HG03025 (cell line): ENCODE data around the gene AGAP1.

ENCODE experiments used
- ATAC-seq: cut with Tn5 transposase; IDR thresholded peaks from one replicate; pipeline ENCODE4 v1.9.1; 2021; ENCODE audit warnings: mild to moderate bottlenecking, moderate library complexity; ENCODE audit not compliant: unreplicated experiment, low FRiP score

The AGAP1 gene

GRCh38 chr2:235920216-235920865 lies 426.5 kb downstream of the AGAP1 start:
- ATAC-seq, result no peak

- no peak for ATAC-seq
These were observed 427.8 kb downstream of the AGAP1 start for GRCh38 chr2:235921508-235922191.

- no peak for ATAC-seq
These were observed 429.0 kb downstream of the AGAP1 start for GRCh38 chr2:235922839-235923238.

GRCh38 chr2:235923859-235924674 lies 430.2 kb downstream of the AGAP1 start:
- ATAC-seq, result no peak

- ATAC-seq, result no peak
These were observed 430.8 kb downstream of the AGAP1 start for GRCh38 chr2:235924675-235925063.

- ATAC-seq, result no peak
These were observed 431.5 kb downstream of the AGAP1 start for GRCh38 chr2:235925250-235925919.

GRCh38 chr2:235926229-235926628 lies 432.4 kb downstream of the AGAP1 start:
- no peak for ATAC-seq

GRCh38 chr2:235928751-235929370 lies 435.0 kb downstream of the AGAP1 start:
- ATAC-seq, result no peak

GRCh38 chr2:235930701-235931100 lies 436.9 kb downstream of the AGAP1 start:
- no peak for ATAC-seq

- no peak for ATAC-seq
These were observed 437.8 kb downstream of the AGAP1 start for GRCh38 chr2:235931676-235932075.

- no peak for ATAC-seq
These were observed 440.4 kb downstream of the AGAP1 start for GRCh38 chr2:235934059-235934773.

- ATAC-seq, result no peak
These were observed 441.1 kb downstream of the AGAP1 start for GRCh38 chr2:235934774-235935484.

GRCh38 chr2:235935773-235936172 lies 441.9 kb downstream of the AGAP1 start:
- ATAC-seq, result no peak

- ATAC-seq, result no peak
These were observed 442.6 kb downstream of the AGAP1 start for GRCh38 chr2:235936493-235936892.

GRCh38 chr2:235937087-235937486 lies 443.2 kb downstream of the AGAP1 start:
- no peak for ATAC-seq

GRCh38 chr2:235937526-235937925 lies 443.7 kb downstream of the AGAP1 start:
- ATAC-seq, result no peak

- no peak for ATAC-seq
These were observed 444.1 kb downstream of the AGAP1 start for GRCh38 chr2:235937936-235938335.

- ATAC-seq, result no peak
These were observed 444.8 kb downstream of the AGAP1 start for GRCh38 chr2:235938611-235939010.

- ATAC-seq, result no peak
These were observed 445.6 kb downstream of the AGAP1 start for GRCh38 chr2:235939471-235939870.
